Left cardiac atrium (tissue), 4 donors: ENCODE measurements around the gene MITF. TPM values are rescaled to one million over a fixed set of nuclear protein-coding genes. Genes with fewer than 3 reads are reported as not detected.

Source experiments
- ATAC-seq, 2 donors: fragments of 200-7000 bp; cut with Tn5 transposase; one replicate each; pipeline ENCODE4 v1.9.1; 2020; ENCODE audit warnings: mild to moderate bottlenecking in 2 of 2, moderate library complexity in 2 of 2
- DNase-seq: peaks from one replicate; pipeline ENCODE4 v3.0.0-alpha.2; 2020
- intact Hi-C, 2 donors: fragments of 100-400 bp; cut with DNase I; formaldehyde crosslinking; loops; one replicate each; pipeline versions ENCODE4 v1.14.1 to v1.15.1; 2022 to 2023
- total RNA-seq, 2 donors: library from RNA; stranded (reverse); fragmentation: NEBNext Ultra II Directional; extraction: Animal tissue kit (Norgen Biotek cat#: 25700); gene quantifications; one replicate each; pipeline ENCODE4 v1.2.1, GENCODE V29; 2021
- donor health status: DM: no; HTN: yes; CAD: no.
- donor health status: DM: no; HTN: yes; CAD: no; lungs with severe emphysema.
- donor health status: DM: yes; HTN: yes; CAD: no.
- donor health status: Dilated cardiomyopathy.

MITF gene
- total RNA-seq, 2 donors from 2014 or later = 35.2 to 51.4 TPM

DNA sequence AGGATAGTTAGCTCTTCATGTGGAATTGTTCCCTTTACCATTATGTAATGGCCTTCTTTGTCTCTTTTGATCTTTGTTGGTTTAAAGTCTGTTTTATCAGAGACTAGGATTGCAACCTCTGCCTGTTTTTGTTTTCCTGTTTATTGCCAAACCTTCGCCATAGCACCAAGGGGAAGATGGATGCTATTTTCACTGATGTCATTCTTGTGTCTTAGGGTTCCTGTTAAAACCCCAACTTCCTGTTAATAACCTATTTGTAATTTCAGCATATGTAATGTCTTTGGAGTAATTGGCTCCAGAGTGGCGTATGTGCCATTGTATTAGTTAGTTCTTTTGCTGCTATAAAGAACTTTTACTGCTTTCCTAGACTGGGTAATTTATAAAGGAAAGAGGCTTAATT lies 271.1 kb downstream of the MITF start:
- intact Hi-C loops = no loop called here
- DNase-seq (no peak), ATAC-seq (no peak)

DNA sequence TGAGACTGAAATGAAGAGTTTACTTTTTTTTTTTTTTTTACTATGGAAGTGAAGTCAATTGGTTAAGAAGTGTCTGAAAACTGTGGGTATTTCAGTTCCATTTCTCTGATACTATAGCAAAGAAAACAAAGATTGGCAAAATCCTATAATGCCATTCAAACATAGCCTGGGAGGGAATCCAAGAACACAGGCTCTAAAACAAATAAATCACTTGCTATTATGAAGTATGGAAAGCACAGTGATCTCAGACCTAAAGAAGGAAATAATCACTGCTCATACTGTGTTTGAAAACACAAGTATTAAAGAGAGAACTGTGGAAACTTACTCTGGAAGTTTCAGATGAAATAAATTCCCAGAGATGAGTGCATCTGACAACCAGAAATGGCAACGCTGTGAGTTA lies 272.3 kb downstream of the MITF start:
- intact Hi-C loops = no loop called here
- DNase-seq = no peak
- ATAC-seq = no peak
